Stimulated activated CD4-positive, alpha-beta T cell treated with anti-CD3 and anti-CD28 coated beads, TNF-alpha, amount 100 ng/mL, for 4 hours (primary cell): ENCODE results near the gene HMG20B.
A peak's percentile ranks its signal among the peaks of the same experiment; 100 is the strongest.
"Not testable (repeated sequence)": the region's sequence is repeated elsewhere in the genome, so short reads cannot be mapped to it uniquely, and the experiment has no call there.

Experiments used
- DNase-seq, 3 experiments: peaks; one replicate each; pipeline ENCODE4 v3.0.0-alpha.2; 2020; ENCODE audit warnings: low read depth in 3 of 3

The HMG20B gene

DNA sequence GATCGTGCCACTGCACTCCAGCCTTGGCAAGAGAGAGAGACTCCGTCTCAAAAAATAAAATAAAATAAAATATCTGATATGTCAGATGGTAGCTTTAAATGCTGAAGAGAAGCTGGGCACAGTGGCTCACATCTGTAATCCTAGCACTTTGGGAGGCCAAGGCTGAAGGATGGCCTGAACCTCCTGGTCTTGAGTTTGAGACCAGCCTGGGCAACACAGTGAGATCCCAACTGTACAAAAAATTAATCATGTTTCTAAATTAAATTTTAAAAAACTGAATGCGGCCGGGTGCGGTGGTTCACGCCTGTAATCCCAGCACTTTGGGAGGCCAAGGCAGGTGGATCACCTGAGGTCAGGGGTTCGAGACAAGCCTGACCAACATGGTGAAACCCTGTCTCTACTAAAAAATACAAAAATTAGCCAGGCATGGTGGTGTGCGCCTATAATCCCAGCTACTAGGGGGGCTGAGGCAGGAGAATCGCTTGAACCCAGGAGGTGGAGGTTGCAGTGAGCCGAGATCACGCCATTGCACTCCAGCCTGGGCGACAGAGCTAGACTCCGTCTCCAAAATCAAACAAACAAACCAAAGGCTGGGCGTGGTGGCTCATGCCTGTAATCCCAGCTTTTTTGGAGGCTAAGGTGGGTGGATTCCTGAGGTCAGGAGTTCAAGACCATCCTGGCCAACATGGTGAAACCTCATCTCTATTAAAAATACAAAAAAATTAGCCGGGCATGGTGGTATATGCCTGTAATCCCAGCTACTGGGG, 11.5 kb downstream of the HMG20B start:
- not testable (repeated sequence) for DNase-seq

DNA sequence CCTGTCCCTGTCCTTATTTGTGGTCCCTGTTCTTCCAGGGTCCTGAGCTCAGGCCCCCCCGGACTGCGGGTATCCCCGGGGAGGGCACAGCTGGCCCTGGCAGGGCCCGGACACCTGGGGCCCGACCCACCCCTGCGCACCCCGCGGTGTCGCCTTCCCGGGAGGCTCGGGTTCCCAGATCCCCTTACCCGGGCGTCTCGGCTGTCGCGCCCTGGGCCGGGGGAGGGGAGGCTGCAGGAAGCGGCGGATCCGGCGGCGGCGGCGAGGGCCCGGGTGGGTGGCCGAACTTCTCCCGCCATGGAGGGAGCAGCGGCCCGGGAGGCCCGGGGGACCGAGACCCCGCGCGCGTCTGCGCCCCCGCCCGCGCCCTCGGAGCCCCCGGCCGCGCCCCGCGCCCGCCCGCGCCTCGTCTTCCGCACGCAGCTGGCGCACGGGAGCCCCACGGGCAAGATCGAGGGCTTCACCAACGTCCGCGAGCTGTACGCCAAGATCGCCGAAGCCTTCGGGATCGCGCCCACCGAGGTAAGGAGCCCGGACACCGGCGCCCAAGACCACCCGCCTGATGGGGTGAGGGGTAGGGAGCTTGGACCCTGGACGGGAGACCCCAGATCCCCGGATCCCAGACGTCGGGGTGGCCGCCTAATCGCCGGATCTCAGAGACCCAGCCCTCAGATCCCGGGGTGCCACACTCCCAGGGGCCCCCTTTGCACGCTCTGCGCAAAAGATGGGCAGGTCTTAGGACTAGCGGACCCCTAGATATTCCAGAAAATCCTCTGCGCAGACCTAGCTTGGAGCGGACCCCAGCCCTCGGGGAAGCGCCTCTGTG, 12.8 kb downstream of the HMG20B start, which contains the start of gene GIPC3:
Gene GIPC3, plus strand, starts transcription at position 178 of the 826 bp plus-strand sequence. Its CDS starts 120 bp downstream, at position 298.
- no peak for DNase-seq

DNA sequence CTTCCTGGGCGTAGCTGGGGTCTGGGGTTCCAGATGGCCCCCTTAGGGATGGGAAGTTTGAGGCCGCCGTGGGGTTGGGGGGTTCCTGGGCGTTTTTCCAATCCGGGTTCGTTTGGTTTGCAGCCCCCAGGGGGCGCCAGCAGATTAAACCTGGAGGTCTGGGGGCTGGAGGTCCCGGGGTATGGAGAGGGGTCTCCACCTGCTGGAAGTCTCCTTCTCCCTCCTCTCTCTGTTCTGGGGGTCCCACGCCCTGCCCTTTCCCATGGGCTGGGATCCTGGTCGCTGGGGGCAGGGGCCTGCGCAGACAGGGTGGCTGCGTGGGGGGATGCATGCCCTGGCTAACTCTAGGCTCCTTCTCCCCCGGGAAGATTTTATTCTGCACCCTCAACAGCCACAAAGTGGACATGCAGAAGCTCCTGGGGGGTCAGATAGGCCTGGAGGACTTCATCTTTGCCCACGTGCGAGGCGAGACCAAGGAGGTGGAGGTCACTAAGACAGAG, 13.4 kb downstream of the HMG20B start:
- DNase-seq = no peak

DNA sequence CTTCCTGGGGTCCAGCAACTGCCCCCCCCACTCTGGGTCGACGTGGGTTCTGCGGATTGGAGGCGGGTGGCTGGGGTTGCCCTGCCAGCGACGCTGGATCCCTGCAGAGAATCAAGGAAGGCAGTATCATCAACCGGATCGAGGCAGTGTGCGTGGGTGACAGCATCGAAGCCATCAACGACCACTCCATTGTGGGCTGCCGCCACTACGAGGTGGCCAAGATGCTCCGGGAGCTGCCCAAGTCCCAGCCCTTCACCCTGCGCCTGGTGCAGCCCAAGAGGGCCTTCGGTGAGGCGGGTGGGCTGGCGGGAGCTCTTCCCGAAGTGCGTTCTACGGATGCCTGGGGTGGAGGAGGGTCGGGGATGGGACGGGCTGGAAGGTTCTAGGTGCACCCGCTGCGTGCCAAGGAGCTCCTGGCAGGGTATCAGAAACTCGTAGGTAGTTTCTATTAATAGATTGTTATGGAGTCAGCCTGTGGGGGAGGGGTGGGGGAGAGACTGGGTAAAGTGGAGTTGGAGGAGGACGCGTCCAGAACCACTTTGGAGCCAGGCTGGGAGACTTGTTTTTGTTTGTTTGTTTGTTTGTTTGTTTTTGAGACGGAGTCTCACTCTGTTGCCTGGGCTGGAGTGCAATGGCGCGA, 14.1 kb downstream of the HMG20B start:
- DNase-seq = no peak

DNA sequence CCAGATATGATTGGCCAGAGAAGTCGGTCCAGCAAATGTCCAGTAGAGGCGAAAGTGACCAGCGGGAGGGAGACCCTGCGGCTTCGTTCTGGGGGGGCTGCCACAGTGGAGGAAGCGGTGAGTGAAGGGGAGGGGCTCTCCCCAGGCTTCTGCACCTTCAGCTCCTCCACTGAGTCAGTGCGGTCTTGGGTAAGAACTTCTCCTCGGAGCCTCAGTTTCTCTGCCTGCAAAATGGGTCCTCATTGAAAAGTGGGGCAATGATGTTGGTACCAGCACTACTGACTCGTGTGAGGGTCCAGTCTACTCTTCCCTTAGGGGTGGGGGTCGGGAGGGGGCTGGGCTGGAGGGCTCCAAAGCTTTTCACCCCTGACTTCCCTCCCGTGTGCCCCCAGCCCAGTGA, 16.7 kb downstream of the HMG20B start:
- DNase-seq = no peak

DNA sequence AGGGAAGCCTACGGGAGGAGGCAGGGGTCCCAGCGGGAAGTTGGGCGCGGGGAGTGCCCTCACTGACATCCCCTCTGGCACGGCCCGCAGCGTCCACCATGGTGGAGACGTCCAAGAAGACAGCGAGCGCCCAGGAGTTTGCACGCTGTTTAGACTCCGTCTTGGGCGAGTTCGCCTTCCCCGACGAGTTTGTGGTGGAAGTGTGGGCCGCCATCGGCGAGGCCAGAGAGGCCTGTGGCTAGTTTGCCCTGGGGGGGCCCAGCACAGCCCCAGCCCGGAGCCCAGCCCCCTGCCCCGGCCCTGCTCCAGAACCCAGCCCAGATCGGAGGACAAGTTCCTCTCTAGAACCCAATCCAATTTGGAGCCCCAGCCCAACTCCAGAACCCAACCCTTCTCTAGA, 17.2 kb downstream of the HMG20B start:
- no peak for DNase-seq

DNA sequence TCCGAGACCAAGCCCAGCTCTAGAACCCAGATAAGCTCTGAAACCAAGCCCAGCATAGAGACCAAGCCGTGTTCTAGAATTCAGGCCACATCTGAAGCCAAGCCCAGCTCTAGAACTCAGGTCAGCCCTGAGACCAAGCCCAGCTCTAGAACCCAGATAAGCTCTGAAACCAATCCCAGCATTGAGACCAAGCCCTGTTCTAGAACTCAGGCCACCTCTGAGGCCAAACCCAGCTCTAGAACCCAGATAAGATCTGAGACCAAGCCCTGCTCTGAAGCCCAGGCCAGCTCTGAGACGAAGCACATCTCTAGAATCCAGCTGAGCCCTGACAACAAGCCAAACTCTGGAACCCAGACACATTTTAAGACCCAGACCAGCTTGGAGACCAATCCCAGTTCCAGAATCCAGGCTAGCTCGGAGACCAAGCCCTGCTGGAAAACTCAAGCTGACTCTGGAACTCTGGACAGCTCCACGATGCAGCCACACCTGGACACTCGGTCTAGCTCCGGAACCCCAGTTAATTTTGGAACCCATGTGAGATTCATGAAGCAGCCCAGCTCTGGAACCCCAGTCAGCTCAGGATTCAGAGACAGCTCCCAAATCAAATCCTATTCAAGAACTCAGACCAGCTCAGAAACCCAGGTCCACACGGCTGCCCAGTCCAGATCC, 18.4 kb downstream of the HMG20B start:
- no peak for DNase-seq

DNA sequence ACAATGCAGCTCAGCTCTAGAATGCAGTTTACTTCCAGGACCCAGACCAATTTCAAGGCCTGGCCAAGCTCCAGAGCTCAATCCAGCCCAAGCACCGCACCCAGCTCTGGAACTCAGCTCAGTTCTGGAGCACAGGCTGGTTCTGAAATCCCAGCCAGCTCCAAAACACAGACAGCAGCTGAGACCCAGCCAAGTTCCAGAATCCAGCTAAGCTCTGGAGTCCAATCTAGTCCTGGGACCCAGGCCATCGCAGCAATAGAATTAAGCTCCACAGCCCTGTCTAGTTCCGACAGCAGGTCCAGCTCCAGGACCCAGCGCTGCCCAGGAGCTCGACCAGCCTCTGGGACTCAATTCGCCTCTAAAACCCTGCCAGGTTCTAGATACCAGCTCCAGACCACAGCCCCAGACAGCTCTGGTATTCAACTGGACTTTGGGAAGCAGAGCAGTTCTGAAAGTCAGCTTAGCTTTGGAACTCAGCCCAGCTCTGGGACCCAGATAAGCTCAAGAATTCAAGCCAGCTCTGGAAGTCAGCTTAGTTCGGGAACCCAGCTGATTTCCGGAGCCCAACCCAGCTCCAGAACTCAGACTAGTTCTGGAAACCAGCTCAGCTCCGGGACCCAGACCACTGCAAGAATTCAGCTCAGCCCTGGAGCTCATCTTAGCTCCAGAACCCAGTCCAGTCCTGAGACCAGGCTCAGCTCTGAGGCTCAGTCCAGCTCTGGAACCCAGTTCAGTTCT, 19.3 kb downstream of the HMG20B start:
- DNase-seq = no peak

DNA sequence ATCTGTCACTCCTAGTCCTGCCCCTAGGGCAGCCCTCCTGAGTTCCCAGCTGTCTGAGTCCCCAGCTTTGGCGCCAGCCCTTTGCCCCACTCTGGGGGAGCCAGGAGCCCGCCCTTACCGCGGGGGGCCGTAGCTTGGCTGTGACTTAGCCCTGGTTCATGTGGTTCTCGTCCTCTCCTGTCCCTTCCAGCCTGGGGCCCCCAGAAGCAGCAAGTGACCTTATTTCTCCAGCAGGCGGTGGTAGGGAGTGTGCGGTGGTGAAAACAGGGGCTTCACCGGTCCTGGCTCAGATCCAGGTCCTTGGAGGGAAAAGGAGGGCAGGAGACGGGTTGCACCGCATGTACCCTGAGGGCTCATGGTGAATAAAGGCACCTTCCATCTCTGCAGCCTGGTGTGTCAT, 20.4 kb downstream of the HMG20B start:
- DNase-seq = no peak

DNA sequence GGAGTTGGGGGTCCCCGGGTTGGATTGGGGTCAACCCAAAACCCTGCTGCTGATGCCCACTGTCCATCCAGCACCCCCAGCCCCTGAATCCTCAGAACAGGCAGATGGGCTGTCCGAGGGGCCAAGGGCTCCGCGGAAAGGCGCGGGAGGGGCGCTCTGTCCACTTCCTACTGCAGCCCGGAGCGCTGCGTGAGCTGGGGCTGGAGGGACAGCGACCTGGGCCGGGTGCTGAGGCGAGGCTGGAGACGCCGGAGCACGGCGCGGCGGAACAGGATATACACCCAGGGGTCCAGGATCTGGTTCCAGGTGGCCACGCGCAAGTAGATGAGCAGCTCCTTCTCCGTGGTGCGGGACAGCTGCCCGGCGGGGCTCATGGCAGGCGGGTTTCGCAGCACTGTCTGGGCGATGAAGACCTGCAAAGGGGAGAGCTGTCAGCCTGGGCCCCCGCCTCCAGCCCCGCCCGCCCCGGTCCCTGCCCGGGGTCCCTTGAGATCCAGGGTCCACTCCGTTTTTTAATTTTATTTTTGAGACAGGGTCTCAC, 22.8 kb downstream of the HMG20B start:
- DNase-seq = no peak

DNA sequence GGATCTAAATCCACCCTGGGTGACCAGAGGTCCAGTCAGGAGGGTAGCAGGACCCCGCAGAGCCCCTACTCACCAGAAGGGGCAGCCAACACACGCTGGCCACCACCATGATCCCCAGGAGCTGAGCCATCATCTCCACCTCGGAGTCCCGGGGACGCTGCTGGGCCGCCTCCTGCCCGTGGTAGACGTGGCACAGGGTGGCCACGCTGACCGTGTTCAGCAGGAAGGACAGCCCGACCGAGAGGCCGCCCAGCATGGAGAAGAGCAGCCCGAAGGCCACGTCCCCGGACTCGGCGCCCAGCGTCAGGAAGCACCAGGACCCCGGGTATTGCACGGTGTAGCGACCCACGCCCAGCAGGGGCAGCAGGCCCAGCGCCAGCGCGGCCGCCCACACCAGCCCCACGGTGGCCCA, 27.0 kb downstream of the HMG20B start:
- DNase-seq = no peak

DNA sequence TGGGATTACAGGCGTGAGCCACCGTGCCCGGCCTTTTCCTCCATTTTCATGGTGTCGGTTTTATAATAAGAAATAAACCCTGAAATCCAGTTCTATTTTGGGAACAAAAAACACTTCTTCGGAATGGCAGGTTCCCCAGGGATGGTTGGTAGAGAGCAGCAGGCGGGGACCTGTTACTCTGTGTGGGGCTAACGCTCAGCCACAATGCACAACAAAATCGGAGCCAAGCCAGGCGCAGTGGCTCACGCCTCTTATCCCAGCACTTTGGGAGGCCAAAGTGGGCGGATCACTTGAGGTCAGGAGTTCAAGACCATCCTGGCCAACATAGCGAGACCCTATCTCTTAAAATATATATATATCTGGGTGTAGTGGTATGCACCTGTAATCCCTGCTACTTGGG, 28.3 kb downstream of the HMG20B start:
- DNase-seq = no peak

DNA sequence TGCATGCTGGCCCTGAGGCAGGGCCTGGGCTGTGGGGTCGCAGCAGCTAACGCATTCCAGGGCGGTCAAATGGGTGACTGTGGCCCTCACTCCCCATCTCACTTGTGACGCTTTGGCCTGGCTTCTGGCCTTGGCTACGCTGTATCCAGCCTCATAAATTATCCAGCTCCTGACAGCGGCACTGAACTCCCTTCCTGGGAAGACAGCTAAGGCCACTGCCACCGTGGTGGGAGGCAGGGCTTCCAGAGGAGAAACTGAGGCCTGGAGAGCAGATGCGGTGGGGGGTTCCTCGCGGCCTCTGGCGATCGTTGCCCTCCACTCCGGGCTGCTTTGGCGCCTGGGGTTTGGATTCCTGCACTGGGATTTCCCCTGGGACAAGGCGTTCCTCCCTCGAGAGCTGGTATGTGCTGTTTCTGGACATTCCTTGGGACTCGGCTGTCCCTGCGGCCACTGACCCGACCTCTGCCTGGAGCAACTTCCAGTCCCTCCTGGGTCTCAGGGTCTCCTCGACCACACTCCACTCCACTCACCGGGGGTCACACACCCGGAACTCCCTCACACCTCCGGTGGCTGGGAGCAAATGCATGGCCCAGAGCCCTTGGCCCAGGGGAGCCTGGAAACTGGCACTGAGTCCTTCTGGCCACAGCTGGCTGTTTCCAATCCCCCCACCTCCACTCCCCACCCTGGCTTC, 30.5 kb downstream of the HMG20B start:
- no peak for DNase-seq

DNA sequence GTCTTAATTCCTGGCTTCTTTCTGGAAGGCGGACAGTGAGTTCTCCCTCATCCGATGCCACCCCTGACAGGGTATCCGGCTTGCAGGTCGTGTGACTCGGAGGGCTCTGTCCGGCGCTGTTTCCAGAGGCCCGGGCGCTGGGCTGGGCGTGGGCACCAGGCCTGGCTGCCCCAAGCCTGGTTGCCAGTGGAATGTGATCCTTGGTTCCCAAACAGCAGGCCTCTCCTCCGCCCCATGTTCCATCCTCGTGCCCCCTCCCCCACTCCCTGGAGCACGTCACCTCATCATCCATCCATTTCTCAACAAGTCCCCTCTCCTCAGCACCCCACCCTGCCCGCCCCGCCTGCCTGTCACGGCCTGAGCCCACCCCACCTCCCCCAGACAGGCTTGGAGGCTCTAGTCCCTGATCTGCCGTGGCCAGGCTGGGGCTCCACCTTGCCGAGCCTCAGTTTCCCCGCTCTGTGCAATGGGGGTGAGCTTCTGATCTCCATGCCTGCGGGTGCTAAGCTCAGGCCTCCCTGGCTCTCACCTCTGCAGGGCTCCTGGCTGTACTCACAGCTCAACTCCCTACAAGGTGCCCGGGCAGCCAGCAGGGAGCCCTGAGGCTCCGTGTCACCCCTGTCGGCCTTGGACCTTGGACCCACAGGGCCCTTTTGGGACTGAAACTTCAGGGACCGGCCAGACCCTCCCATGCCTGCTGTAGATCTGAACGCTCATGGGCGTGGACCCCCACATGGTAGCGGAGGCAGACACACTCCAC, 31.7 kb downstream of the HMG20B start:
- DNase-seq = no peak

DNA sequence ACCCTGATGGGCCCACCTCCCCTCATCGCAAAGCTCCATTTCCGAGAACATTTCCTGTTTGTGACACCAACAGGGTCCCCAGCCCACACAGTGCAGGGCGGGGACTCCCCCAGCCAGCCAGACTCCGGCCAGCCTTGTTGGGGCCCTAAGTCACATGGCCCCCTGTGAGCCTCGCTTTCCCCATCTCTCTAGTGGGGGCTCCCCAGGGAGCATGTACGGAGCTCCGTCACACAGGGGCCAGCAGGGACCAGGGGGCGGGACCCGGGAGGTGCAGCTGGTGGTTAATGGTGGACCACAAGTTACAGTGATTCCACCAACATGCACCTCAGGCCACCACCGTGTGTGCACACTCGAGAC, 32.2 kb downstream of the HMG20B start:
- no peak for DNase-seq

DNA sequence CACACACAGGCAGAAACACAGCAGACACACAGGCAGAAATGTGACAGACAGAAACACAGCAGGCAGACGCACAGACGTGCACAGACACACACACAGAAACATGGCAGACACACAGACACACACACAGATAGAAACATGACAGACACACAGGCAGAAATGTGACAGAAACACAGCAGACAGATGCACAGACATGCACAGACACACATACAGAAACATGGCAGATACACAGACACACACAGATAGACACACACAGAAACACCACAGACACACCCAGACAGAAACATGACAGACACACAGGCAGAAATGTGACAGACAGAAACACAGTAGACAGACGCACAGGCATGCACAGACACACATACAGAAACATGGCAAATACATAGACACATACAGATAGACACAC, 32.6 kb downstream of the HMG20B start:
- DNase-seq = no peak

DNA sequence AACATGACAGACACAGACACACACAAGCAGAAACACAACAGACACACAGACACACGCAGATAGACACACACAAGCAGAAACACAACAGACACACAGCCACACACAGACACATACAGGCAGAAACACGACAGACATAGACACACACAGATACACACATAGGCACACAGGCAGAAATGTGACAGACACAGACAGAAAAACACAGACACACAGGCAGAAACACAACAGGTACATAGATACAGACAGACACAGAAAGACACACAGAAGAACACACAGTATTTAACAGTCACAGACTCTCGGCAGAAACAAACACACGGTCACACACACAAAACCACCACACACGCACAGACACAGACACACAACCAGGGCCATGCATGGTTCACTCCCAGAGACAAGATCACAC, 33.0 kb downstream of the HMG20B start:
- no peak for DNase-seq

DNA sequence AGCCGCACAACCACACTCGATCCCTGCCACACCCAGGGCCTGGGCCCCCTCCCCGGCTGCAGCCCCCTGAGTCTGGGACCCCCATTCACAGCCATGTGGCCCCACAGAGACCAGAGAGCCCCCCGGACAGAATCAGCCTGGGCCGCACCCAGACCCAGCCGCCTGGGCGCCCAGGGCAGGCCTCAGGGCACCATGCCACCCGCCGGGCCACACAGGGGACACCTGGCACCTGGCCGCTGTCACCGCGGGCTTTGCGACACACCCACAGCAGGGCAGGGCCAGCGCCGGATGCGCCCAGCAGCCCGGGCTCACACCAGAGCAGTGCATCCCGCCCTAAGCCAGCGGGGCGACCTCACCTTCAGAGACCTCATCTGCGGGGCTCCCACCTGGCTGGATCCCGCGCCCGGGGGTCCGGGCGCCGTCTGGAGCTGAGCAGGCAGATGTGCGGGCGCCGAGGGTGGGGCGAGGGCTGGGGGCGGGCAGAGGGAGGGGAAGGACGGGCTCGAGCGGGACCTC, 33.5 kb downstream of the HMG20B start:
- DNase-seq = no peak

DNA sequence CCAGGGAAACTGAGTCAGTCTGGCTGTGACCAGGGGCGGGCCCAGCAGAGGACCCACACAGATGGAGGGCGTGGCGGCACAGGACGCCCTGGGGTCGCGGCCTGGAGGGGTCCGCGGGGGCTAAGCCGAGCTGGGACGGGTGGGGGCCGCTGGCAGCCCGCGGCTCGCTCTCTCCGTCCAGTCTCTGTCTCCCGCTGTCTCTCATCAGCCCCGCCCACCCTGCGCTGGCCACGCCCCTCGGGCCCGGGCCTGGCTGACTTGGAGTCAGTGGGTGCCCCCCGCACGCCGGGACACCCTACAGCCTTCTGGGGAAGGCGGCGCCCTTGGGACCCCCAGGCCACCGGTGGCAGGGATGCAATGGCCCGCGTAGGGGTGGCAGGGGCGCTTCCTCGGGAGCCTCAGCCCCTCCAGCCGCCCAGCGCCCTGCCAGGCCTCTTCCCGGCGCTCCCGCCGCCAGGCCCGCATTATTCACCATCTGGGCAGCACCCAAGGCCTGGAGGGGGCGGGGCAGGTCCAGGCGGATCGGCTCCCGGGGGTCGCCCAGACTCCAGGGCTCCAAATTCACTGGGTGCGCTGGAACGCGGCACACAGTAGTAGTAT, 34.0 kb downstream of the HMG20B start, which contains the start of gene TBXA2R:
Gene TBXA2R, minus strand, starts transcription at position 186 of the 600 bp plus-strand sequence. CDS start 6,241 bp downstream, outside the sequence.
- DNase-seq = peak in 2 of 3 experiments; percentile 38 to 44
